Fibroblast of skin of right quadriceps (primary cell): ENCODE measurements around the gene VWA5B1.

Experiments used
- DNase-seq: peaks from one replicate; pipeline ENCODE4 v3.0.0-alpha.2; 2013

VWA5B1 gene

GRCh38 chr1:20398744-20399143 is 108.1 kb downstream of the VWA5B1 start:
- no peak for DNase-seq

DNA sequence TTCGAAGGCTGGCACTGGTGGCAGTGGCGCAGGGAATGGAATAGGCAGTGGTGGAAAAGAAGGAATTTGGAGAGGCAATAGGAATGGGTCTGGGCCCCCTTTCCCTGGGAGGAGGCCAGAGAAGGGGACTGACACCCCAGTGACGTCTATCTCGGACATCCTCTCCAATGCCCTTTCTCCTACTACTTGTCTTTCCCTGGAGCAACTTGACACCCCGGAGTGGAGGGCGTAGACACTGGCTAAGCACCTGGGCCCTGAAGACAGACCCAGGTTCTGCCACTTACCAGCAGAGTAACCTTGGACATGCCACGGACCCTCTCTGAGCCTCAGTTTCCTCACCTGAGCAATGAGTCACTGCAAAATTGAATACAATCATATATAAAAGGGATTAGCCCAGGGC is 108.5 kb downstream of the VWA5B1 start:
- no peak for DNase-seq

- DNase-seq = no peak
Observed at GRCh38 chr1:20399606-20400180, 109.0 kb downstream of the VWA5B1 start.

GRCh38 chr1:20400341-20401177 is 109.9 kb downstream of the VWA5B1 start:
- no peak for DNase-seq

- no peak for DNase-seq
Observed at GRCh38 chr1:20401405-20402010, 110.8 kb downstream of the VWA5B1 start.

DNA sequence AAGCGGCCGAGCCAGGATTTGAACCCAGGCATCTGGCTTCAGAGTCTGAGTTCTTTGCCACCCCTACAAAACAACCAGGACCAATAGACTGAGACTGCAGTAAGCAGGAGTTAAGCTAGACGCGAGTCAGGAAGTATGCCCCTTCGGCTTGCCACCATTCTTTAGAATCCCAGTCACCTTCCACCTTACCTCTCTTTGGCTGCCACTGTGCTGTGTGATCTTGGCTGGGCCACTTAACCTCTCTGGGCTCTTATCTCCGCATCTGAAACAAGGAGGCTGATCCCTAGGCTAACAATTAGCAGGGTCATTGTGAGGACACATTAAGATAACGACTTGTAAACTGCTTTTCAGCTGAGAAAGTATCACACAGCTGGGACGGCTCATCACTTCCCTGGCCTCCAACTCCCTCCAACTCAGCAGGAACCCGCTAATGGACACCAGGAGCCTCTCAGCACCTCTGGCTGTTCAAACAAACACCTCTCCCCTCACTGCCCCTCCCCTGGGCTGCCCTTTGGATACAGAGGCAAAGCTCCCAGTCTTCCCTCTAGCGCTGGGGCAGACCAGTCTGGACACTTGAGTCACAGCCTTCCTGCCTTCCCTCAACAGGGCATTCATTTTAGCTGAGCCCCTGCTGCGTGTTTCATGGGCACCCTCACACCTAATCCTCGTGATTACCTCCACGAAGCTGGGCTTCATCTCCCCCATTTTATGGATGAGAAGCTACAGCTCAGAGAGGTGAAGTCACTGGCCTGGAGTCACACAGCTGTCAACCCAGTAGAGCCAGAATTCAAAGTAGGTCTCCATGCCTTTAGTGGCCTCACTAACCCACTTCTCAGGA is 112.1 kb downstream of the VWA5B1 start:
- DNase-seq = no peak

DNA sequence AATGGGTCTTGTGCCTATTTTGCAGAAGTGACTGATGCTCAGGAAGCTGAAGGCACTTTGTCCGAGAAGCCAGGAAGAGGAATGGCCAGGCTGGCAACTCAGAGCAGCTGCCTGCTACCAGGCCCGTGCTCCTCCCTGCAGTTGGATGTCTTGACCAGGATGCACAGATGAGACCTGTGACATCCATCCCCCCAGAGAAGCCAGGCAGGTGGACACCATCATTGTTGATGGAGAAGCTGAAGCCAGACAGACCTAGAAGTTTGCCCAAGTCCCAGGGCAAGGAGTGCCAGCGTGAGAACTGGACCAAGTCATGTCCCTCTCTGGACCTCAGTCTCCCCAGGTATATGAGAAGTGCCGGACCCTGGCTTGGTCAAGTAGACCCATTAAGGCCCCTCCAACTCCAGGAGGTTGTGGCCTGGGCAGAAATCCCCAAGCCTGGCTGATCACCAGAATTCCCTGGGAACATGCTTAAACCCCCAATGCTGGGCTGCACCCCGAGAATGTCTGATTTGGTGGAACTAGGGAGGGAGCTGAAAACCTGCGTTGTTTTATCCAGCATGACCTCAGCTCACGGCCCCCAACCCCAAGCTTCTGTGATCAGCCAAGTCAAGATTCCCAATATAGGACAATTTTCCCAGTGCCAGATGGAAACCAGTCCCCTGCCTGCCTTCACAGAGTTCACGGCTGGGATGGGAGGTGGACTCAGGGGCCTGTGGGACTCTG is 112.9 kb downstream of the VWA5B1 start:
- no peak for DNase-seq

DNA sequence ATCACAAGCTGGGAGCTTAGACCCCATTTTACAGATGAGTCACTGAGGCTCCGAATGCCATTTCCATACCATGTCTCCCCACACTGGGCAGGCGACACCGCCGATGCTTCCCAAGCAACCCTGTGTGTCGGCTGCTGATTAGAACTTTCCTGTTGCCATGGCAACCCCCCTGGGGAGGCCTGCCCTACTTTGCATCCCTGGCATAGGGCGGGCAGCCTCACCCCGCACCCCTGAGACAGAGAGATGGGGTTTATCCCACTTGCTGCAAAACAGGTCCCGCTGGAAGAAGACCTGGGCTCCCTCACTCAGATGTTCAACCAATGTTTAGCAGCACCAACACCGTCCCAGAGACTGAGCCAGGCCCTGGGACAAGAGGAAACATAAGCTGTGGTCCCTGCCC is 113.8 kb downstream of the VWA5B1 start:
- DNase-seq = no peak
